ENCODE data around the gene EZH2. TPM values are rescaled to one million over a fixed set of nuclear protein-coding genes. Genes with fewer than 3 reads are reported as not detected.

The EZH2 gene
- total RNA-seq, 1 experiment from 2014 or later: 75.7 TPM

DNA sequence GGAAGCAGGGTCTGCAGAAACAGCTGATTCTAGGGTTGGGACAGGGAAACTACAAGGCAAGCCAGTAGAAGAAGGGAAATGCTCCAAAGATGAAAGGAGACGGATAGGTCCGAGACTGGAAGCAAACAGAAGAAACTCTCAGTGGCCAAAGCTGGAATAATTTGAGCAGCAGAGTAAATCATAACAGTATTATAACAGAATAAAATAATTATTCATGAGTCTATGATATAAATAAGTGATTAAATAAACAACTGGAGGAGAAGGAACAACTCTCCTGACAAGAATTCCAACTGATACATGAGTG, 27.6 kb downstream of the EZH2 start:
- Histone ChIP-seq H3K27me3 (no peaks in the 10 kb centered on the region), H3K9me3 (replicated peaks) (no peaks in the 10 kb centered on the region), H3K36me3 (peaks cover 5% of the 10 kb centered on the region; the same call in 1 of the 2 replicates), H3K27ac (no peak overlapping the region), H3K4me1 (no peaks in the 10 kb centered on the region), H3K4me3 (no peak overlapping the region)
- DNase-seq: no peak

DNA sequence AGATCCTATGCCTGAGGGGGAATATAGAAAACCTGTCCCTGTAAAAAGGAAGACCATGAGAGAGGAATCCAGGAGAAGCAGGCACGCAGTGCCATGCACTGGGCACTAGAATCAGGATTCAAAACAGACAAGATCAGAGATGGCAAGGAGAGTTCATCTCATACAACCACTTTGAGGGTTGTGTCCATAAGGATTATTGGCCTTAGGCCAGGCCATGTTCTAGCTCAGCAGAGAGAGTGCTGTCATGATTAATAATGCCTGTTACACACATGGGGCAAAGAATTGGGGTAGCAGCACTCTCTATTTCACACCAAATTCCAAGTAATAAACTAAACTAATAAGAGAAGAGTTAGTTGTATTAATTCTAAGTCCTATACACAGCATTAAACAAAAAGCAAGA, 29.1 kb downstream of the EZH2 start:
- Histone ChIP-seq H3K36me3 (peaks cover 5% of the 10 kb centered on the region; the same call in 1 of the 2 replicates), H3K27me3 (no peaks in the 10 kb centered on the region), H3K9me3 (replicated peaks) (no peaks in the 10 kb centered on the region), H3K4me3 (no peak overlapping the region), H3K27ac (no peak overlapping the region), H3K4me1 (no peaks in the 10 kb centered on the region)
- no peak for DNase-seq

DNA sequence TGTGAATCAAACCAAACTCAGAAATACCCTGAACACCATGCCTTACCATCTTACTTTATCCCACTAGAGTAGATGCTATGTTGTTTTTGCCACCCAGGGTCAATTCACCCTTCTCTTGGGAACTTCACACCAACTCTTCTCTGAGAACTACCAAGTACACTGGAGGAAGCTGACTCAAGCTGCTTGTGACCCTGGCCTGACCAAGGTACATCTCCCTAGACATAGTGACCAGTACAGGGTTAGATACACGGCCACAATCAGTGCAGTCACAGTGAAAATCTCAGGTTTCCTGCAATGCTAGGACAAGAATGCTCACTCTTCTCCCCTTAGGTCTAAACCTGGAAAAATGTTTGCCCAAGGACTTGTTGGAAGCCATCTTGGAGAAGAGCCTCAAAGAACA, 31.8 kb downstream of the EZH2 start:
- H3K9me3 ChIP-seq (replicated peaks): no peaks in the 10 kb centered on the region
- H3K4me3 ChIP-seq: no peak overlapping the region
- H3K36me3 ChIP-seq: peaks cover 5% of the 10 kb centered on the region; the same call in 1 of the 2 replicates
- no peak overlapping the region for H3K27ac ChIP-seq
- no peaks in the 10 kb centered on the region for H3K27me3 ChIP-seq
- peaks cover 7% of the 10 kb centered on the region for H3K4me1 ChIP-seq
- DNase-seq: no peak

DNA sequence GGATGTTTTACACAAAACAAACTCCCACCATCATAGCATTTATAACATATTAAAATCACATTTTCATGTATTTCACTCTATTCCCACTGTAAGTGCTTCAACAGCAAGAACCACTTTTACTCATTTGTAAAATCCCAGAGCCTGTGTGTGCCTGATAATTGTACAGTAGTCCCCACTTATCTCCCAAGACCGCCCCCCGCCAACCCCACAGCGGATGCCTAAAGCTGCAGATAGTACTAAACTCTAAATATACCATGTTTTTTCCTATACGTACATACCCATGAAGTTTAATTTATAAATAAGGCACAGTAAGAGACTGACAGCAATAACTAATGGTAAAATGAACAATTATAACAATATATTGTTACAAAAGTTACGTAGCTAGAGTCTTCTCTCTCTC, 33.5 kb downstream of the EZH2 start:
- Histone ChIP-seq H3K27ac (no peak overlapping the region), H3K9me3 (replicated peaks) (no peaks in the 10 kb centered on the region), H3K4me3 (no peak overlapping the region), H3K4me1 (peaks cover 12% of the 10 kb centered on the region), H3K36me3 (peaks cover 10% of the 10 kb centered on the region), H3K27me3 (no peaks in the 10 kb centered on the region)
- no peak for DNase-seq

DNA sequence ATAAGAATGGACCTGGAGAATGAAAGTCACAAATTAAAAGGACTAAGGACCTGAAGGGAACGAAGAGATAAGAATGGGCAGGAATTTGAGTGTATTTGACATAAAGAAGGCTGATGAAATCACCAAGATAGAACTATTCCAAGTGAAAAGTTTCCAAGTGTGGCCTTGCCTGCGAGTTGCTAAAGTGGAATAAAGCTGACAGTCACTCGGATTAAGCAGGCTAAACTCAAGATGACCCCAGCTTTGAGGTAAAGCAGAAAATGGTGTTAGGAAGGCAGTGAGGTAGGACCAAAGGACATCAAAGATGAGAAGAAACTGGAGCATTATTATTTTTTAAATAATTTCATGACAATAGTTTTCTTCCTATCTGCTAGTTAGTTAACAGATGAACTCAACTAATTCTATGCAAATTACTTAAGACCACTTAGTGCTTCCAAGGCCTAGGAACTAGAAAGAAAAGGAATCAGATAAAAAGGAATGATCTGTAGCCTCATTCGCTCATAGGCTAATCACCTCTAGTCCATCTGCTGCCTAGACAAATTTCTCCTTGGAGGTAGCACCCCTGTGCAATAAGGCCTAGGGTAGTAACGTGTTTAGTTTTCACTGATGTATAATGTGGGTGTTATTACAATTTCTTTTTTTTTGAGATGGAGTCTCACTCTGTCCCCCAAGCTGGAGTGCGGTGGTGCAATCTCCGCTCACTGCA, 34.5 kb downstream of the EZH2 start:
- peaks cover 12% of the 10 kb centered on the region for H3K4me1 ChIP-seq
- no peak overlapping the region for H3K27ac ChIP-seq
- peaks cover 18% of the 10 kb centered on the region for H3K36me3 ChIP-seq
- no peaks in the 10 kb centered on the region for H3K9me3 ChIP-seq (replicated peaks)
- H3K27me3 ChIP-seq: no peaks in the 10 kb centered on the region
- no peak for DNase-seq
- H3K4me3 ChIP-seq: no peak overlapping the region

DNA sequence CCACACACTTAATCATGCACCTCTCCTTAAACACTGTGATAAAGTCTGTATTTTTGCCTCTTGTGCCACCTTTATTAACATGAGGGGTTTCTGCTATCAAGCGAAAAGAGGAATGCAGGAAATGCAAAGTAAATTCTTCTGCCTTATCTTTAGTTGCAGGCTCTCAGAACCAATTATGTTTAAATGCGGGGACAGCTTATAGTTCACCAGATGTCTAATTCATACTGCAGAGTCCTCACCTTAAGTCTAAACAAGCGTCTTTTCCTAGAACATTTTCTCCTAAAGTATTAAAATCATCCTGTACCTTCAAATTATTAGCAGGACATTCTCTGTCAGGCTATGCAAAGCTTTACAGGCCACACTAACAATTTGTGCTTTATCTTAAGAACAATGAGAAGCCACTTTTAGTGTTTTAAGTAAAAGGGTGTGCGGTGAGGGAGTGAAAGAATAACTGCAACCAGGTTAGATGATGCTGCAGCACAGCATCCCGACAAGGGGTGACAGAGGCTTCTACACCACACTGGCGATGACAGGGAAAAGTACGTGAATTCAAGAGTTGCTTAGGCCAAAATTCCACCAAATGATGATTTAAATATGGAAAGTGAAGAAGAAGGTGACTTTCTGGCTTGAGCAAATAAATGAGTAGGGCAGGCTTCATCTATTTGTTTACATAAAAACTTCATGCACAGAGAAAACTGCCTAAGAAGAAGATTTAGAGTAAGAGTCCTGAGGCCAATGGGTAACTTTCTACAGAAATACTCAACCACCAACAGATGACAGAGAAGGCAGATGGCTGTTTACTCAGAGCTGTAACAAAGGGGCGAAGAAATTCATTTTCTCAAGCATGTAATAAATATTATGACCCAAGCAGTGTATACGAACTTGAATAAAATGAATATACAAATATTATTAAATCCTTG, 36.0 kb downstream of the EZH2 start:
- no peaks in the 10 kb centered on the region for H3K27me3 ChIP-seq
- no peak for DNase-seq
- H3K36me3 ChIP-seq: peaks cover 25% of the 10 kb centered on the region
- H3K9me3 ChIP-seq (replicated peaks): no peaks in the 10 kb centered on the region
- H3K27ac ChIP-seq: no peak overlapping the region
- H3K4me3 ChIP-seq: no peak overlapping the region
- H3K4me1 ChIP-seq: peaks cover 12% of the 10 kb centered on the region

DNA sequence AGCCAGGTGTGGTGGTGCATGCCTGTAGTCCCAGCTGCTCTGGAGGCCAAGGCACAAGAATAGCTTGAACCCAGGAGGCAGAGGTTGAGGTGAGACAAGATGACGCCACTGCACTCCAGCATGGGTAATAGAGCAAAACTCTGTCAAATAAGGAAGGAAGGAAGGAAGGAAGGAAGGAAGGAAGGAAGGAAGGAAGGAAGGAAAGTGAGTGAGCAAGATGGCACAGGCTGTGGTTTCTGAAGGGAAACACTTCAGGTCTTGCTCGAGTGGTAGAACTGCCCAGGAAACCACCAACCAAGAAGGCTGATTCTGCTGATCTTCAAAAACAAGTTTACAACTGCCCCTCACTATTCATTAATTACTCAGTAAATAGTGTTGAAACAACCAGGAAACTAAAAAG, 45.2 kb downstream of the EZH2 start:
- H3K27me3 ChIP-seq: no peaks in the 10 kb centered on the region

DNA sequence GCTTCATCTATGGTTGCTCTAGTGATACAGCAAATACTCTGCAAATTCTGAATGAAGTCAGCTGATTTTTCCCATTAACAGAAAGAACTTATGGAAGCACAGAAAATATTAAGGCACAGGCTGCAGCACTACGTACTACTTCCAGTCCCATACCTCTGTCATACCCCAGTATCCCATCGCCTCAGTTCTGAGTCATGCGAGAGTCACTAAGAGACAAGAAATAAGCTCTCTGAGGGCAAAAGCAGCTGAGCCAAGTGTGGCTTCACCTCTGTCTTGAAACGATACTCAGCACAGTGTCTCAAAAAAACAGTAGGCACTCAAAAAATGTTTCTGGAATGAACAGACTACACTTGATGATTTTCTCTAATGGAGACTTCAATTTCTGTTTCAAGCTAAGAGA, 48.2 kb downstream of the EZH2 start:
- Histone ChIP-seq H3K27ac (no peak overlapping the region), H3K4me1 (no peaks in the 10 kb centered on the region), H3K27me3 (no peaks in the 10 kb centered on the region), H3K36me3 (peaks cover 56% of the 10 kb centered on the region), H3K4me3 (no peak overlapping the region), H3K9me3 (replicated peaks) (no peaks in the 10 kb centered on the region)
- DNase-seq: no peak

More for the DNA sequence above, 45.2 kb downstream of the EZH2 start:
- H3K9me3 ChIP-seq (replicated peaks): no peaks in the 10 kb centered on the region
- no peak for DNase-seq
- peaks cover 53% of the 10 kb centered on the region for H3K36me3 ChIP-seq
- H3K27ac ChIP-seq: no peak overlapping the region
- H3K4me1 ChIP-seq: no peaks in the 10 kb centered on the region
- no peak overlapping the region for H3K4me3 ChIP-seq

DNA sequence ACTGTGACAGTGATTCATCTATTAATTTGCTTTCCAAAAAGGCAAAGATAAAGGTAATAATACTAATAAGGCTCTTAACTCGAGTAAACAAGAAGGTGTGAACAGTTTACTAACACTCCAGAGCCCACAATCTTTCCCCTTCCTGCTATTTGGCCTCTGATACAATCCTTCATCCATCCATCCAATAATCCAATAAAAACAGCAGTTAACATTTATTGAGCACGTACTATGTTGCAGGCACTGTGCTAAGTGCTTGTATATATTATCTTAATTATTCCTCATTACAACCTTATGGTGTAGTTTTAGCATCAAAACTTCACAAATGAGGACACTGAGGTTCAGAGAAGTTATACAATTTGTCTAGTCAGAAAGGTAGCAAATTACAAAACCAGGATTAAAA, 49.5 kb downstream of the EZH2 start:
- H3K4me3 ChIP-seq: no peak overlapping the region
- H3K4me1 ChIP-seq: no peaks in the 10 kb centered on the region
- H3K36me3 ChIP-seq: peaks cover 54% of the 10 kb centered on the region
- H3K27ac ChIP-seq: no peak overlapping the region
- no peaks in the 10 kb centered on the region for H3K9me3 ChIP-seq (replicated peaks)
- H3K27me3 ChIP-seq: no peaks in the 10 kb centered on the region
- DNase-seq: no peak

DNA sequence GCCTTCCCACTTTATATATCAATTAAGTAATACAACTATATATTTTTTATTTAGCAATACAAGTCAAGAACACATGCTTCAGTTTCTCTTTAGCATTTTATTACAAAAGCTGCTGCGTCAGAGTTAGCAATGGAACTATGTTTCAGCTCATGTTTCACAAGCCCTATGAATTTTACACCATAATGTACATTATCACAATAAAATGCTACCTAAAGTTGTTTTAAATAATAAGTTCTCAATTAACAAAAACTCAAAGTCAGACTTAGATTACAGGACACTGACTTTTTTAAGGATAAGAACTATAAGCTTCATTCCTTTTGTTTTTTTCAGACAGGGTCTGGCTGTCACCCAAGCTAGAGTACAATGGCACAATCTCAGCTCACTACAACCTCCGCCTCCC, 52.3 kb downstream of the EZH2 start:
- Histone ChIP-seq H3K4me3 (no peak overlapping the region), H3K27me3 (no peaks in the 10 kb centered on the region), H3K27ac (no peak overlapping the region), H3K4me1 (no peaks in the 10 kb centered on the region), H3K9me3 (replicated peaks) (no peaks in the 10 kb centered on the region), H3K36me3 (peaks cover 56% of the 10 kb centered on the region)
- DNase-seq: no peak

DNA sequence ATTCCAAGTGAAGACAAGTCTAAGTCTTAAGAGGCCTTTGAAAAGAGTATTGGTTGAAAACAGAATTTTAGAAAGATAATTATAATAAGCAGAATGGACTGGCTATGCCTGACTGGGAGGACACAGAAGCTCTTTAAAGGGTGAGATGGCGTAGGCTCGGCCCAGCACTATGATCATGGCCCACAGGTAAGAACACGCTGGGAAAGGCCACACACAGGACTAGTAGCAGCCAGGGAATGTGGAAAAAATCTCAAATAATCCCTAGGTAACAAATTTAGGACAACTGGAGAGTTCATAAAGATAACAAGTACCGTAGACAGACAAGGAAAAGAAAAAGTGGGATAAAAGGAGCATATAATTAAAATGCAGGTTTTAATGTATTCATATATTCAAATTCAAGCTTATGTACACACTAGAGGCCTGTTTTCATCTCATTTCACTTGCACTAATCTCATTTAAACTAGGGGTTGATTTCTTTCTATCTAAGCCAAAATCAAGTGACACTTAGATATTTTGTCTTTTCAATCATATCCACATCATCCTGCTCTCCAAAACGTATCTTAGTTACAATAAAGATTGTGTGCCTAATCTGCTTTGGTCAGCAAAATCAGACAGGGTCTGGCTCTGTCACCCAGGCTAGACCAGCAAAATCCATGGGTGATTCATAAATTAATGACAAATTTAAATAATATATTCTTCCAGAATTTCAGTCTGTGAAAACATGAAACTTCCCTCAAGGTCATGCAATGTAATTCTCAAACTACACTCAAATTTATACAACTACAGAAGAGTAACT, 53.0 kb downstream of the EZH2 start:
- no peaks in the 10 kb centered on the region for H3K9me3 ChIP-seq (replicated peaks)
- H3K36me3 ChIP-seq: peaks cover 56% of the 10 kb centered on the region
- DNase-seq: no peak
- no peaks in the 10 kb centered on the region for H3K27me3 ChIP-seq
- H3K4me1 ChIP-seq: no peaks in the 10 kb centered on the region
- H3K27ac ChIP-seq: no peak overlapping the region
- H3K4me3 ChIP-seq: no peak overlapping the region

DNA sequence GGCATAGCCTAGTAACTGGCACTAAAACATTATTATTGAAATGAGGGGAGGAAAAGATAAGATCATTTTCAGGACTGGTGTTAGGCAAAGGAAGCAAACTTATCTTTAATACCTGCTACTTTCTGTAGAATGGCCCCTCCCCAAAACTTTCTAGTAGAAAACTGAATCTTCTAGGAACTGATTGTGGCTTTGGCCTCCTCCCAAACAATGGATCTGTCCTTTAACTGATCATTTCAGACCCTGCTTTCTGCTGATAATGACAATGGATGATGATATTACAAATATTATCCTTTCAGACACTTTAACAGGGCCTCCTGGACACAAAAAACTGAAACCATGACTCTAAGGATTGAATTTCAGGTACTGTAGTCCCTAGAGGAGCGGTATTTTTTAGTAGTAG, 55.1 kb downstream of the EZH2 start:
- no peak overlapping the region for H3K4me3 ChIP-seq
- no peak for DNase-seq
- H3K36me3 ChIP-seq: peaks cover 70% of the 10 kb centered on the region
- no peaks in the 10 kb centered on the region for H3K4me1 ChIP-seq
- no peaks in the 10 kb centered on the region for H3K27me3 ChIP-seq
- H3K27ac ChIP-seq: no peak overlapping the region
- no peaks in the 10 kb centered on the region for H3K9me3 ChIP-seq (replicated peaks)

DNA sequence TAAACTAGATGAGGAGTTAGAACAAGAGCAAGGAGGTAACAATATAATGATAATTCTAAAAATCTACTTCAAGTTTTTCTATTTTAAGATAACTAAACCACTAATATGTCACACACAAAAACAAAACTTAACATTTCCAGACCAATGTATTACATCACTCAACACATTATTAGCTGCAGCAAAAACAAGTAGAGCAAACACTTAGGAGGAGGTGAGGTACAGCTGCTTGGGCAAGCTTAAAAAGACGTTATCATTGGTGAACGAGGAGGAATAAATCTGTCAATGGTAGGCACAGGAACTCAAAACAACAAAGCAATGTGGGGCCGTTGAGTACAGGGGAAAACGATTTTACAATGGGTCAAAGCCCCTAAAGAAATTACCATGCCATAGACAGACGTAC, 58.8 kb downstream of the EZH2 start:
- no peaks in the 10 kb centered on the region for H3K27me3 ChIP-seq
- no peak overlapping the region for H3K4me3 ChIP-seq
- peaks cover 66% of the 10 kb centered on the region for H3K36me3 ChIP-seq
- no peak overlapping the region for H3K27ac ChIP-seq
- H3K9me3 ChIP-seq (replicated peaks): no peaks in the 10 kb centered on the region
- no peaks in the 10 kb centered on the region for H3K4me1 ChIP-seq
- DNase-seq: no peak

DNA sequence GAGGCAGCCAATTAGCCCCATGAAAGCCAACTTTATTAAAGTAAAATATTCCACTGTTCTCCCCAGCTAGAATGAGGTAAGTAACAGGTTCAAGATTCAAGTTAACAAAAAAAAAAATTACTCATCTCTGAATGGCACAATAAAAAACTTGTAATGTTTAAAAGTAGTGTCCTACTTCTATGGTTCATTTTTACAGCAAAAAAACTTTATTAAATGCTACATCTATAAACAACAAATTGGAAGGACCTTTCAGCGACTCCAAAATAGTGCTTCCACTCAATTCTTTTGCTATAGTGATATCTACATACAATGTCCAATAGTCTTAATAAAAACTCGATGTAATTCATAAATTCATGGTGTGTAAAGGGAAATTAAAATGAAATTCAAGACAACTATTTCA, 59.2 kb downstream of the EZH2 start:
- Histone ChIP-seq H3K9me3 (replicated peaks) (no peaks in the 10 kb centered on the region), H3K36me3 (peaks cover 64% of the 10 kb centered on the region), H3K27me3 (no peaks in the 10 kb centered on the region), H3K4me1 (no peaks in the 10 kb centered on the region), H3K4me3 (no peak overlapping the region), H3K27ac (no peak overlapping the region)
- no peak for DNase-seq

DNA sequence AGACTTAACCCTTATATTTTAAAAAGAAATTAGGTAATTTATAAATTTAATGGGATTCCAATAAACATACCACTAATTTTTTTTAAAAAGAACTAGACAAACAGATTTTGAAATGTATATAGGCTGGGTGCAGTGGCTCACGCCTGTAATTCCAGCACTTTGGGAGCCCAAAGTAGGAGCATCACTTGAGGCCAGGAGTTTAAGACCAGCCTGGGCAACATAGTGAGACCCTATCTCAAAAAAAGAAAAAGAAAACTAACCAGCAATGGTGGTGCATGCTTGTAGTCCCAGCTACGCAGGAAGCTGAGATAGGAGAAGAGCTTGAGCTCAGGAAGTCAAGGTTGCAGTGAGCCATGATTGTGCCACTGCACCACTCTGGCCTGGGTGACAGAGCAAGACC, 62.7 kb downstream of the EZH2 start:
- Histone ChIP-seq H3K4me1 (no peaks in the 10 kb centered on the region), H3K4me3 (no peak overlapping the region), H3K27me3 (no peaks in the 10 kb centered on the region), H3K36me3 (peaks cover 63% of the 10 kb centered on the region), H3K27ac (no peak overlapping the region), H3K9me3 (replicated peaks) (no peaks in the 10 kb centered on the region)
- DNase-seq: no peak
